MCF 10A (cell line): ENCODE measurements around the gene KCNMA1. TPM values are rescaled to one million over a fixed set of nuclear protein-coding genes. Genes with fewer than 3 reads are reported as not detected.

ENCODE experiments used
- BruUV-seq: library from RNA; stranded (reverse); fragments of 400-500 nt; replicated peaks from 2 replicates; lab custom pipeline; 2021; lab: Mats Ljungman, UMichigan
- CTCF ChIA-PET: fragments of 300-600 bp; sonication (Branson Sonifier 250); formaldehyde crosslinking; extraction: SDS; loops from one replicate; lab custom pipeline; 2021; ENCODE audit warnings: antibody characterized with exemption, inconsistent platforms; lab: Yijun Ruan, JAX
- POLR2A ChIA-PET: fragments of 300-600, 350-650 bp; sonication (Branson Sonifier 250); formaldehyde crosslinking; extraction: SDS; loops from one replicate; lab custom pipeline; 2020; ENCODE audit warnings: antibody characterized with exemption, inconsistent platforms; lab: Yijun Ruan, JAX
- DNase-seq: peaks from one replicate; pipeline ENCODE4 v3.0.0-alpha.2; 2018; ENCODE audit not compliant: unreplicated experiment
- H3K27ac Mint-ChIP-seq: one replicate; pipeline ENCODE4 v1.8.0; 2022; ENCODE audit warnings: mild to moderate bottlenecking, low read depth, mixed read lengths; ENCODE audit not compliant: unreplicated experiment
- H3K27me3 Mint-ChIP-seq: one replicate; pipeline ENCODE4 v1.8.0; 2022; ENCODE audit warnings: mixed read lengths; ENCODE audit not compliant: insufficient read depth, unreplicated experiment
- H3K36me3 Mint-ChIP-seq: one replicate; pipeline ENCODE4 v1.8.0; 2022; ENCODE audit warnings: mild to moderate bottlenecking, moderate library complexity, mixed read lengths; ENCODE audit not compliant: insufficient read depth, unreplicated experiment
- H3K4me1 Mint-ChIP-seq: one replicate; pipeline ENCODE4 v1.8.0; 2022; ENCODE audit warnings: mixed read lengths; ENCODE audit not compliant: insufficient read depth, unreplicated experiment
- H3K4me3 Mint-ChIP-seq: one replicate; pipeline ENCODE4 v1.8.0; 2022; ENCODE audit warnings: mild to moderate bottlenecking, moderate library complexity, mixed read lengths; ENCODE audit not compliant: unreplicated experiment
- H3K9me3 Mint-ChIP-seq: one replicate; pipeline ENCODE4 v1.8.0; 2022; ENCODE audit warnings: mixed read lengths; ENCODE audit not compliant: unreplicated experiment
- CTCF ChIP-seq: fragments of 200-600 bp; IDR thresholded peaks from one replicate; pipeline ENCODE4 v1.8.0; 2022; ENCODE audit warnings: antibody characterized with exemption, mild to moderate bottlenecking; ENCODE audit not compliant: unreplicated experiment
- intact Hi-C: fragments of 100-400 bp; cut with micrococcal nuclease; formaldehyde crosslinking; loops from 2 replicates; pipeline ENCODE4 v1.14.1; 2022
- total RNA-seq: library from RNA; stranded (reverse); gene quantifications from 2 replicates; pipeline ENCODE4 v1.2.3, GENCODE V29; 2022

Gene KCNMA1
- total RNA-seq, 1 experiment from 2014 or later = 7.5 TPM

DNA sequence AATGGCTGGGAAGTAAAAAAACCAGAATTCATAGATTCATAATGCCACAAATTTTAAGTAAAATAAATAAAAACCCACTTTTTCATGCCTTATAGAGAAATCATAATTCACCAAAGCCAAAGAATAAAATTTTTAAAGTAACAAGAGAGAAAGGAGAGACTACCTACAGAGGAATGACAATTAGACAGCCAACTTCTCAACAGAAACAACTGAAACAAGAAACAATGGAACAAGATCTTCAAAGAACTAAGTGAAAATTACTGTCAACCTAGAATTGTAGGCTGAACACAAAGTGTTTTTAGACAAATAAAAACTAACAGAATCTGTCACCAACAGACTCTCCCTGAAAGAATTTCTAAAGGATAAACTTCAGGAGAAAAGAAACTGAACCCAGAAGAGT lies 15.6 kb upstream of the KCNMA1 start:
- intact Hi-C loops = no loop called here
- Mint-ChIP-seq H3K27me3 (no peaks in the 10 kb centered on the region), H3K9me3 (peaks cover 17% of the 10 kb centered on the region), H3K4me3 (no peak overlapping the region), H3K36me3 (no peaks in the 10 kb centered on the region), H3K4me1 (peaks cover 4% of the 10 kb centered on the region), H3K27ac (no peak overlapping the region)
- ChIA-PET POLR2A (no interaction called here), CTCF (interaction anchor here (0.7 to 1.2 kb wide), 3 partner anchors 58 to 315 kb away, joined by 3 to 4 read pairs (median 3); no protein-coding TSS in a partner anchor)
- no peak for DNase-seq
- no peak for TF ChIP-seq CTCF
- no TSS peak for BruUV-seq

DNA sequence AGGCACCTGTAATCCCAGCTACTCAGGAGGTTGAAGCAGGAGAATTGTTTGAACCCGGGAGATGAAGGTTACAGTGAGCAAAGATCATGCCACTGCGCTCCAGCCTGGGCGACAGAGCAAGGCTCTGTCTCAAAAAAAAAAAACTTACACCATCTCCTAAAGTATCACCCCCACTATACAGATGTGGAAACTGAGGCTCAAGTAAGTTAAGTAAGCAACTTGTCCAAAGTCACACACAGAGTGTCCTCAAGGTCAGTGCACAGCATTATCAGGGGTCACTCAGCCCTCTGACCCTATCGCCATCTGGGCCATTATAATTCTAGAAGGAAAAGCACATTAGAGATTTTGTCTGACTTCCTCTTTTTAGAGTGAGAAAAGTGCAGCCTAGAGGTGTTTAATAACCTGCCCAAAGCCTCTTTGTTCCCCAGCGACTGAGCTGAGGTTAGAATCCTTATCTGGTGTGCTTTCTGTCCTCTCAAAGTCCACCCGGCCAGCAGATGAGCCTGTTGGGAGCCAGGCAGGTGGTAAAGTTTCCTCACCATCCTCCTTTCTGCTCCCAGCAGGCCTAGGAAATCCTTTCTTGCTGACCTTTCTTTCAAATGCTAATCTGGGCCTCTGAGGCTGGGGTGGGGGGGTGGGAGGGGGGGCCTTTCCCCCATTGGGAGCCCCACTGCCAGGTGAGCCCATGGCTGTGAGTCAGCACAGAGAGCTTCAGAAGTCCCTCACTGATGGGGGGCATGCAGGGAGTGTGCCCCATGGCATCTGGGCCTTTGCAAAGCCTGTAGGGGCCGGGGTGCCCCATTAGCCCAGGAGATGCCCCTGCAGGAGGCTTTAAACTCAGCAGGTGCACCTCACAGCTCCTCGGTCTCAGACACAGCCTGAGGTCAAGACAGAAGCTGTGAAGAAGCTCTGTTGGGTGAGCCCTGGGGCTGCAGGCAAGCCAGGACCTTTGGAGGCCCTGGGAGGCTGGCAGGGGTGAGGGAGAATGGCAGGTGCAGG lies 12.0 kb upstream of the KCNMA1 start:
- no TSS peak for BruUV-seq
- intact Hi-C loops = loop anchor here (2.0 kb wide), 1 partner anchor 43 kb away; no protein-coding TSS in a partner anchor
- no peak overlapping the region for H3K27ac Mint-ChIP-seq
- DNase-seq = no peak
- peaks cover 8% of the 10 kb centered on the region for H3K9me3 Mint-ChIP-seq
- ChIA-PET CTCF (interaction anchor here (0.7 to 3.9 kb wide), 4 partner anchors 62 to 1374 kb away, joined by 3 to 23 read pairs (median 8); no protein-coding TSS in a partner anchor), POLR2A (interaction anchor here (0.6 to 0.9 kb wide), 3 partner anchors 227 to 1922 kb away, joined by 3 to 4 read pairs (median 4); no protein-coding TSS in a partner anchor)
- TF ChIP-seq CTCF = no peak
- H3K4me3 Mint-ChIP-seq = no peak overlapping the region
- no peaks in the 10 kb centered on the region for H3K36me3 Mint-ChIP-seq
- H3K4me1 Mint-ChIP-seq = peaks cover 5% of the 10 kb centered on the region
- no peaks in the 10 kb centered on the region for H3K27me3 Mint-ChIP-seq

DNA sequence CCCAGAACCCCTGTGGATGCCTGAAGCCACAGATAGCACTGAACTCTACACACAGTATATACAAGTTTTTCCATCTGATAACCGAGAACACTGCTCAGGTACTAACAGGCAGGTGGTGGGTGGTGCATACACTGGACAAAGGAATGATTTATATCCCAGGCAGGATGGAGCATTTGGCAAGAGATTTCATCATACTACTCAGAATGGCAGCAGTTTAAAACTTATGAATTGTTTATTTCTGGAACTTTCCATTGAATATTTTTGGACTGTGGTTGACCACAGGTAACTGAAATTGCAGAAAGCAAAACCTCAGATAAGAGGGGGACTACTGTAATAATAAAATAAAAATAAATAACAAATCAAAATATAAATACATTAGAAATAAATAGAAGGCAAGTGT lies 10.9 kb upstream of the KCNMA1 start:
- Mint-ChIP-seq H3K27ac (no peak overlapping the region), H3K9me3 (peaks cover 5% of the 10 kb centered on the region), H3K36me3 (no peaks in the 10 kb centered on the region), H3K4me1 (peaks cover 5% of the 10 kb centered on the region), H3K27me3 (no peaks in the 10 kb centered on the region), H3K4me3 (no peak overlapping the region)
- peak; percentile 48 for DNase-seq
- no peak for TF ChIP-seq CTCF
- CTCF ChIA-PET = interaction anchor here (0.6 to 3.9 kb wide), 7 partner anchors 47 to 1375 kb away, joined by 3 to 23 read pairs (median 4); no protein-coding TSS in a partner anchor
- no TSS peak for BruUV-seq
- POLR2A ChIA-PET = interaction anchor here (0.9 kb wide), 1 partner anchor 1921 kb away, joined by 4 read pairs; no protein-coding TSS in a partner anchor
- intact Hi-C loops = loop anchor here (2.0 kb wide), 1 partner anchor 44 kb away; no protein-coding TSS in a partner anchor
